Muscle layer of duodenum (tissue), 2 donors: ENCODE measurements around the gene SFI1.
A peak's percentile ranks its signal among the peaks of the same experiment; 100 is the strongest.

Source experiments
- H3K27ac ChIP-seq: one replicate; pipeline ENCODE4 v1.7.0; 2013; ENCODE audit warnings: mild to moderate bottlenecking, low read length
- H3K27me3 ChIP-seq: one replicate; pipeline ENCODE4 v1.7.0; 2013; ENCODE audit warnings: low read depth, mild to moderate bottlenecking, control low read depth, low read length
- H3K36me3 ChIP-seq, 2 donors: one replicate each; pipeline ENCODE4 v1.7.0; 2013; ENCODE audit warnings: low read length in 2 of 2, control low read depth in 1 of 2, mild to moderate bottlenecking in 1 of 2; ENCODE audit not compliant: insufficient read depth in 2 of 2, control insufficient read depth in 1 of 2
- H3K4me1 ChIP-seq, 2 donors: one replicate each; pipeline ENCODE4 v1.7.0; 2013; ENCODE audit warnings: low read length in 2 of 2, mild to moderate bottlenecking in 2 of 2, control low read depth in 1 of 2, moderate library complexity in 1 of 2; ENCODE audit not compliant: insufficient read depth in 2 of 2, control insufficient read depth in 1 of 2
- H3K4me3 ChIP-seq, 2 donors: one replicate each; pipeline ENCODE4 v1.7.0; 2013; ENCODE audit warnings: low read length in 2 of 2, low read depth in 1 of 2, mild to moderate bottlenecking in 1 of 2
- H3K9me3 ChIP-seq, 2 donors: one replicate each; pipeline ENCODE4 v1.7.0; 2013; ENCODE audit warnings: low read length in 2 of 2, control low read depth in 1 of 2, mild to moderate bottlenecking in 1 of 2; ENCODE audit not compliant: control insufficient read depth in 1 of 2
- donor health status: healthy.

Gene SFI1

DNA sequence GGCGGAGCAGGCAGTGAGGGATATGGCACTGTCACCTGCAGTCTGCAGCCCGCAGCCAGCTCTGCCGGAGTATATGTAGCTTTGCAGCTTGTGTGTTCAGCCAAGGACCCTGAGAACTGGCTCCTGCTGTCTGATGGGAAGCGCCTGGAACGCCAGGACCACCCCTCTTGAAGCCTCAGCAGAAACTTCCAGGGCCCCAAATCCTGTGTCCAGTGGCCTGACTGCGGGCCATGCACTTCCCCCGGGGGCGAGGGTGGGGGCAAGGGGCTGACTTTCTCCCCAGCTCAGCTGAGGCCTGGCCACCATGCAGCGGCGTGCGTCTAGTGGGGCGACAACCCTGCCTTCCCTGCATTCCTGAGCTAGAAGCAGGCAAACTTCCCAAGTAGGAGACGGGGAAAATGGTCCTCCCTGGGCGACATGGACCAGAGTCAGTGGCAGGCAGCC is 133.4 kb downstream of the SFI1 start:
- H3K36me3 ChIP-seq, result peaks cover 0 to 6% of the 10 kb centered on the region in 2 donors
- H3K4me3 ChIP-seq, result peak overlapping the region; percentile 56 to 75
- H3K4me1 ChIP-seq, result peaks cover 13 to 51% of the 10 kb centered on the region in 2 donors
- no peaks in the 10 kb centered on the region for H3K27me3 ChIP-seq
- H3K27ac ChIP-seq, result peak overlapping the region; percentile 72
- no peaks in the 10 kb centered on the region for H3K9me3 ChIP-seq

DNA sequence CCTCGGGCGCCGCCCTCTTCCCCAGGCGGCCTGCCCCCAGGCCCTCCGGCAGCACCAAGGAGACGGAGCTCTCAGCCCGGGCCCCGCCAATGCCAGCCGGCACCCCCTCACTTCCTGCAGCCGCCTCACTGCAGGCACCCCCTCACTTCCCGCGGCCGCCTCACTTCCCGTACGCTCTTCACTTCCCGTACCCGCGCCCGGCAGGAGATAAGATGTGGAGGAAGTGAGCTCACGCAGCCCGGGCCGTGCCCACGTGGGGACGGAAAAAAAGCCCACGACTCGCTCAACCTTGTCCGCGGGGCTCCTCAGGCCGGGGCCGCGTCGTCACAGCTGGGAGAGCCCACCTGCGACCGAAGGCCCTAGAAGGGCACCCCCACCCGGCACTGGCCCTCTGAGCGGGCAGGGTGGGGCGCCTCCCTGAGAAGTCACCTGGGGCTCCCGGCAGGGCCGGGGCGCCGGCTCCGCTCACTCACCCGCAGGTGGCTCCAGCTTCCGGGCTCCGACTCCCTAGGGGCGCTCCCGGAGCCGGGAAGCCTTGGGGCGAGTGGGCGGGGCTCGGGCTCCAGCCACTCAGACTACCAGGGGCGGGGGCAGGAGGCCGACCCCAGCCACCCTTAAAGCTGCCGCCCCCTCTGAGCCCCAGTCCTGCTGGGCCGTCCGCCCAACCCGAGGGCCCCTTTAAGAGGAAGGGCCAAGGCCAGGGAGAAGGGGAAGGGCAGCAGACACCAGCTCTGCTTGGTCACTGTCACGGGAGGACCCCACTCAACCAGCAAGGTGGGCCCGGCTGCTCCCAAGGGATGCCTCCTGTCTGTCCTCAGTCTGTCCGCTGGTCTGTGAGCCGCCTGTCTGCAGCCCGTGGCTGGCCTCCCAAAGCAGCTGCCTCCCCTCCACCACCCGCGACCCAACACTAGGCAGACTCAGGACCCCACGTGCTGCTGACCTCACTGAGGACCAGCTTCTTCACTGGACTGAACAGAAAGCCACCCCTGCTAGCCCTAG is 134.3 kb downstream of the SFI1 start:
- peaks cover 0 to 6% of the 10 kb centered on the region in 2 donors for H3K36me3 ChIP-seq
- peak overlapping the region; percentile 56 to 75 for H3K4me3 ChIP-seq
- no peaks in the 10 kb centered on the region for H3K9me3 ChIP-seq
- H3K4me1 ChIP-seq, result peaks cover 13 to 43% of the 10 kb centered on the region in 2 donors
- H3K27ac ChIP-seq, result peak overlapping the region; percentile 72
- no peaks in the 10 kb centered on the region for H3K27me3 ChIP-seq

GRCh38 chr22:31631436-31631835 is 135.1 kb downstream of the SFI1 start:
- Histone ChIP-seq H3K27ac (peak overlapping the region; percentile 67), H3K4me1 (peaks cover 6 to 35% of the 10 kb centered on the region in 2 donors), H3K36me3 (peaks cover 0 to 6% of the 10 kb centered on the region in 2 donors), H3K9me3 (no peaks in the 10 kb centered on the region), H3K27me3 (no peaks in the 10 kb centered on the region), H3K4me3 (peak overlapping the region; percentile 56 to 75)

- H3K27me3 ChIP-seq, result no peaks in the 10 kb centered on the region
- H3K36me3 ChIP-seq, result no peaks in the 10 kb centered on the region
- no peak overlapping the region for H3K27ac ChIP-seq
- peaks cover 0 to 7% of the 10 kb centered on the region in 2 donors for H3K4me1 ChIP-seq
- H3K4me3 ChIP-seq, result no peak overlapping the region
- no peaks in the 10 kb centered on the region for H3K9me3 ChIP-seq
Observed at GRCh38 chr22:31635638-31636306, 139.4 kb downstream of the SFI1 start.

DNA sequence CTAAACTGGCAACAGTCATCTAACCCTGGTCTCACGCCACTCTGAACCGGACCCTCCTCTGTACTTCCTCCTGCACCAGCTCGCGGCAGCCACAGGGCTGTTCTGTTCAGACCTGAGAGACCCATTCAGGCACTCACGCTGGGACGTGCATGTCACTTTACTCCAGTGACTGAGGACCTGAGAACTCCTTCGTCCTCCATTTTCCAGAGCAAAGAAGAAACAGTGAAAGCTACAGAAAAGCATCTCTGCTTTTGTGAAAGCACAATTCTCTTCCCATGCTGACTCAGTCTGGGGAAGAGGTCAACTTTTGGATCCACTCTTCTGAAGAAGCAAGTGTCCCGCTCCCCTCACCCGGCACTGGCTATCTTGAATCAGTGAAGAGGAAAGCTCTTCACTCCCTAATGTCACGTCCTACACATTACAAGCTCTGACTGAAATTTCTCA is 141.1 kb downstream of the SFI1 start:
- peak overlapping the region; percentile 38 to 43 for H3K4me3 ChIP-seq
- H3K27ac ChIP-seq, result peak overlapping the region; percentile 41
- no peaks in the 10 kb centered on the region for H3K27me3 ChIP-seq
- H3K9me3 ChIP-seq, result no peaks in the 10 kb centered on the region
- no peaks in the 10 kb centered on the region for H3K36me3 ChIP-seq
- H3K4me1 ChIP-seq, result no peaks in the 10 kb centered on the region

GRCh38 chr22:31637891-31638618 is 141.7 kb downstream of the SFI1 start:
- Histone ChIP-seq H3K9me3 (no peaks in the 10 kb centered on the region), H3K4me1 (no peaks in the 10 kb centered on the region), H3K4me3 (peak overlapping the region; percentile 39 to 43), H3K36me3 (no peaks in the 10 kb centered on the region), H3K27me3 (no peaks in the 10 kb centered on the region), H3K27ac (peak overlapping the region; percentile 41)

DNA sequence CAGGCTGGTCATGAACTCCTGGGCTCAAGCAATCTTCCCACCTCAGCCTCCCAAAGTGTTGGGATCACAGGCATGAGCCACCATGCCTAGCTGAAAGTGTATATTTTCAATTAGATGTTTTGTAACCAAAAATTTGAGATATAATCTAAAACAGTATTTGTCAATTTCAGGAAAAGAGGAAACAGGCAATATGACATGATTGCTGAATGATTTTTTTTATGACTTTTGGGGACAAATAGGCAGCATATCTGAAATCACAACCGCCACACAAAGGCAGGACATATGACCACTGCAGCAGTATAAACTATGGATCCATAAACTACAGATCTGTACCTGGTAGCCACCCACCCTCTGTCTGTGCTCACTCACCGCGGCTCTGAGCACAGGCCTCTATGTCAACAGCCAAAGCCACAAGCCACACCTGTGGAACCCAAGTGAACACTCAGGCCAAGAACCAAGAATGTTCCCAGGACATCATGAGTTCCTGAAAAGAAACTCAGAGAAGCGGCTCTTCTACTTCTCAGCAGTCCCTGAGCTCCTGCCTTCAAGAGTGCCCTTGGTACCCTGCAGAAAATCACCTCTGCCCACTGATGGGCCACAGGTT is 143.2 kb downstream of the SFI1 start:
- Histone ChIP-seq H3K36me3 (peaks cover 0 to 2% of the 10 kb centered on the region in 2 donors), H3K4me3 (no peak overlapping the region), H3K27me3 (no peaks in the 10 kb centered on the region), H3K4me1 (no peaks in the 10 kb centered on the region), H3K9me3 (no peaks in the 10 kb centered on the region), H3K27ac (no peak overlapping the region)

GRCh38 chr22:31646186-31647019 is 150.1 kb downstream of the SFI1 start:
- Histone ChIP-seq H3K4me1 (no peaks in the 10 kb centered on the region), H3K27ac (no peak overlapping the region), H3K4me3 (no peak overlapping the region), H3K36me3 (peaks cover 16 to 44% of the 10 kb centered on the region in 2 donors), H3K27me3 (no peaks in the 10 kb centered on the region), H3K9me3 (no peaks in the 10 kb centered on the region)

GRCh38 chr22:31647066-31647465 is 150.7 kb downstream of the SFI1 start:
- Histone ChIP-seq H3K9me3 (no peaks in the 10 kb centered on the region), H3K27me3 (no peaks in the 10 kb centered on the region), H3K36me3 (peaks cover 16 to 44% of the 10 kb centered on the region in 2 donors), H3K27ac (no peak overlapping the region), H3K4me1 (no peaks in the 10 kb centered on the region), H3K4me3 (no peak overlapping the region)
